GM21526 (cell line): ENCODE results near the gene GBF1.
"Not testable (repeated sequence)": the region's sequence is repeated elsewhere in the genome, so short reads cannot be mapped to it uniquely, and the experiment has no call there.

Source experiments
- ATAC-seq: cut with Tn5 transposase; IDR thresholded peaks from one replicate; pipeline ENCODE4 v1.9.1; 2021; ENCODE audit warnings: moderate library complexity; ENCODE audit not compliant: unreplicated experiment, low FRiP score

The GBF1 gene

GRCh38 chr10:102245082-102245931 lies at the start of gene GBF1:
Gene GBF1 (plus strand): TSS chr10:102245532. CDS start chr10:102258939, 13,407 bp downstream.
- peak; percentile 85 for ATAC-seq

GRCh38 chr10:102196893-102197292 lies 48.4 kb upstream of the GBF1 start:
- no peak for ATAC-seq

GRCh38 chr10:102198027-102198426 lies 47.3 kb upstream of the GBF1 start:
- no peak for ATAC-seq

GRCh38 chr10:102200751-102201640 lies 44.3 kb upstream of the GBF1 start:
- ATAC-seq, result no peak

- no peak for ATAC-seq
Observed at GRCh38 chr10:102202386-102202785, 42.9 kb upstream of the GBF1 start.

- no peak for ATAC-seq
Observed at GRCh38 chr10:102208311-102209035, 36.9 kb upstream of the GBF1 start.

GRCh38 chr10:102211615-102212299 lies 33.6 kb upstream of the GBF1 start:
- no peak for ATAC-seq

GRCh38 chr10:102213599-102213998 lies 31.7 kb upstream of the GBF1 start:
- not testable (repeated sequence) for ATAC-seq

GRCh38 chr10:102219370-102219769 lies 26.0 kb upstream of the GBF1 start:
- ATAC-seq, result no peak

GRCh38 chr10:102220612-102221011 lies 24.7 kb upstream of the GBF1 start:
- ATAC-seq, result no peak

- no peak for ATAC-seq
Observed at GRCh38 chr10:102222797-102223196, 22.5 kb upstream of the GBF1 start.

- ATAC-seq, result peak; percentile 70
Observed at GRCh38 chr10:102225646-102226541, 19.4 kb upstream of the GBF1 start, which contains the start of gene ELOVL3. Gene ELOVL3 (plus strand): TSS chr10:102226299. CDS start chr10:102226549, 250 bp downstream.

- no peak for ATAC-seq
Observed at GRCh38 chr10:102226542-102226870, 18.8 kb upstream of the GBF1 start.

- ATAC-seq, result no peak
Observed at GRCh38 chr10:102227050-102227449, 18.3 kb upstream of the GBF1 start.

- no peak for ATAC-seq
Observed at GRCh38 chr10:102229810-102230263, 15.5 kb upstream of the GBF1 start.

- no peak for ATAC-seq
Observed at GRCh38 chr10:102230264-102230860, 15.0 kb upstream of the GBF1 start.

- ATAC-seq, result no peak
Observed at GRCh38 chr10:102230861-102231356, 14.4 kb upstream of the GBF1 start.
